Inferior parietal cortex (tissue), 1 donor: ENCODE measurements around the gene TK1.
A peak's percentile ranks its signal among the peaks of the same experiment; 100 is the strongest.
"Not testable (repeated sequence)": the region's sequence is repeated elsewhere in the genome, so short reads cannot be mapped to it uniquely, and the experiment has no call there.

Source experiments
- DNase-seq: peaks from one replicate; pipeline ENCODE4 v3.0.0-alpha.2; 2016; ENCODE audit errors: extremely low spot score

The TK1 gene

GRCh38 chr17:78176548-78177025, 10.3 kb downstream of the TK1 start:
- DNase-seq: peak; percentile 61

- DNase-seq: no peak
Observed at GRCh38 chr17:78175643-78175981, 11.2 kb downstream of the TK1 start.

GRCh38 chr17:78174870-78175642, 11.8 kb downstream of the TK1 start:
- DNase-seq: no peak

- DNase-seq: peak; percentile 57
Observed at GRCh38 chr17:78174346-78174869, 12.4 kb downstream of the TK1 start.

DNA sequence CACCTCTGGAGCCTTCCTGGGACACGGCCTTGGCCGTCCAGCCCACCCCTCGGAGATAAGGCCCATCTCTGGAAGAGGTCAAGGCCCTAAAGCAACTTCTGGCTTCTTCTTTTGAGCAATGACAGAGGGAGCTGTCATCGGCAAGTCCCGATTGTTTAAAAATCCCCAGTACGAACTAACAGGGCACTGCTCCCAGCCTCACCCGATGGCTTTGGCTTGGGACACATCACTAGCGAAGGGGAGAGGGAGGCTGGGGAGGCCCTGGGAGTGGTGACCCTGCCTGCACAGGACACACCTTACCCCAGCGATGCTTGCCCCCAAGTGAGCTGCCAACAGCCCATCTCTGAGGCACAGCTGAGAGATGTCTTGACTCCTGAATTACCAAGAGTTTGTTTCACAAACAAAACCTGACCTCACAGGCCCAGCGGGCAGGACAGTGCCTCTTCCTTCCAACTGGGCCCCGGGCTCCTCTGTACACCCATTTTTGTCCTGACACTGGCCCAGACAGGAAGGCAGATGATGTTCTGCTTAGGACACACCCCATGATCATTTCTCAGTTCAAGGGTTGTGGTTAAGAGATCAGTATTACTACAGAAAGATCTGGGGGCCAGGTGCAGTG, 13.6 kb downstream of the TK1 start:
- no peak for DNase-seq

- no peak for DNase-seq
Observed at GRCh38 chr17:78172249-78173051, 14.4 kb downstream of the TK1 start.

DNA sequence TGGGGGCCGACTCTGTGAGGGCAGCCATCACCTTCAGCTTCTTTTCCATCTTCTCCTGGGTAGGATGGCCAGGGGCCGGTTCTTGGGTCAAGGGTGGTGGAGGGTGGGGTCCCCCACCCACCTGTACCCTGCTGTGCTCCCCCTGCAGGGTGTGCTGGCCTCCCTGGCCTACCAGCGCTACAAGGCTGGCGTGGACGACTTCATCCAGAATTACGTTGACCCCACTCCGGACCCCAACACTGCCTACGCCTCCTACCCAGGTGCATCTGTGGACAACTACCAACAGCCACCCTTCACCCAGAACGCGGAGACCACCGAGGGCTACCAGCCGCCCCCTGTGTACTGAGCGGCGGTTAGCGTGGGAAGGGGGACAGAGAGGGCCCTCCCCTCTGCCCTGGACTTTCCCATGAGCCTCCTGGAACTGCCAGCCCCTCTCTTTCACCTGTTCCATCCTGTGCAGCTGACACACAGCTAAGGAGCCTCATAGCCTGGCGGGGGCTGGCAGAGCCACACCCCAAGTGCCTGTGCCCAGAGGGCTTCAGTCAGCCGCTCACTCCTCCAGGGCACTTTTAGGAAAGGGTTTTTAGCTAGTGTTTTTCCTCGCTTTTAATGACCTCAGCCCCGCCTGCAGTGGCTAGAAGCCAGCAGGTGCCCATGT, 15.1 kb downstream of the TK1 start:
- not testable (repeated sequence) for DNase-seq

DNA sequence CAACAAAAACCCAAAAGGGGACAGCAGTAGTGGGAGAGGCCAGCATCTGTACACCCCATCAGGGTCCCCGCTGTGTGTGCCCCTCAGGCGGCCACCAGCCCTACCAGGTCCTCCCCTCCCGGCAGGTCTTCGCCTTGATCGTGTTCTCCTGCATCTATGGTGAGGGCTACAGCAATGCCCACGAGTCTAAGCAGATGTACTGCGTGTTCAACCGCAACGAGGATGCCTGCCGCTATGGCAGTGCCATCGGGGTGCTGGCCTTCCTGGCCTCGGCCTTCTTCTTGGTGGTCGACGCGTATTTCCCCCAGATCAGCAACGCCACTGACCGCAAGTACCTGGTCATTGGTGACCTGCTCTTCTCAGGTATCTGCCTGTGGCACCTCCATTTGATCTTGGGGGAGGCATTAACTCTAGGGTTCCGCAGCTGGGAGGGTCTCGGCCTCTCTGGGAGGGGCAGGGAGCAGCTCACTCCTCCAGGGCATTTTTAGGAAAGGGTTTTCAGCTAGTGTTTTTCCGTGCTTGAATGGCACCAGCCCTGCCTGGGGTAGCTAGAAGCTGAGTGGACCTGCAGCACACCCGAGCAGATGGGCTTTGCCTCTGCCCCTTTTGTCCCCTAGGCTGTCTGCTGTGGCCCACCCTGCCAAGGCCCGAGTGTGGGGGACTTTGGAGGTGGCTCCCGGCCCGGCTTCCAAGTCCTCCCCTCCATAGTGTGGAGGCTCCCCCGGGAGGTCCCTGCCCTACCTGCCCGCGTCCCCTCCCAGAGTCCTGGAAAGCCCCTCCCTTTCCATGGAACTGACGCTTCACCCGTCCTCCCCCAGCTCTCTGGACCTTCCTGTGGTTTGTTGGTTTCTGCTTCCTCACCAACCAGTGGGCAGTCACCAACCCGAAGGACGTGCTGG, 15.9 kb downstream of the TK1 start:
- DNase-seq: no peak

- no peak for DNase-seq
Observed at GRCh38 chr17:78168903-78169793, 17.7 kb downstream of the TK1 start.

- DNase-seq: peak; percentile 77
Observed at GRCh38 chr17:78168242-78168902, 18.5 kb downstream of the TK1 start, which contains the start of gene SYNGR2. Gene SYNGR2 (plus strand): TSS chr17:78168581. CDS start chr17:78168617, 36 bp downstream.

DNA sequence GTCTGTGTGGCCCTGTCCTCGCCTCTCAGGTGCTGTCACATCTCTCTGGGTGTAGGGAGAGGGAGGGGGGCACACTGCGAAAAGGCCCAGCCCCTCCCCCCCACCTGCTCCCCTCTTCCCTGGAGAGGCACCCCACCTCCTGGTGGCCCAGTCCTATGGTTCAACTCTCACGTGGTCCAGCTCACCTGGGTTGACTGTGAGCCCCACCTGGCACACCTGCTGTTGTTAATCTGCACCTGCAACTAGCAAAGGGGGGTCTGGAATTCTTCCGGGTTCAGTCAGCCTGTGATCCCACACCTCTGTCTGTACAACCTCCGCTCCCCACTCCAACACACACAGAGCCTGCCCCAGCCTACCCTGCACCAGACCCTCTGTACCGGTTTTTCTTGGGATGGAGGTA, 20.4 kb downstream of the TK1 start:
- no peak for DNase-seq

DNA sequence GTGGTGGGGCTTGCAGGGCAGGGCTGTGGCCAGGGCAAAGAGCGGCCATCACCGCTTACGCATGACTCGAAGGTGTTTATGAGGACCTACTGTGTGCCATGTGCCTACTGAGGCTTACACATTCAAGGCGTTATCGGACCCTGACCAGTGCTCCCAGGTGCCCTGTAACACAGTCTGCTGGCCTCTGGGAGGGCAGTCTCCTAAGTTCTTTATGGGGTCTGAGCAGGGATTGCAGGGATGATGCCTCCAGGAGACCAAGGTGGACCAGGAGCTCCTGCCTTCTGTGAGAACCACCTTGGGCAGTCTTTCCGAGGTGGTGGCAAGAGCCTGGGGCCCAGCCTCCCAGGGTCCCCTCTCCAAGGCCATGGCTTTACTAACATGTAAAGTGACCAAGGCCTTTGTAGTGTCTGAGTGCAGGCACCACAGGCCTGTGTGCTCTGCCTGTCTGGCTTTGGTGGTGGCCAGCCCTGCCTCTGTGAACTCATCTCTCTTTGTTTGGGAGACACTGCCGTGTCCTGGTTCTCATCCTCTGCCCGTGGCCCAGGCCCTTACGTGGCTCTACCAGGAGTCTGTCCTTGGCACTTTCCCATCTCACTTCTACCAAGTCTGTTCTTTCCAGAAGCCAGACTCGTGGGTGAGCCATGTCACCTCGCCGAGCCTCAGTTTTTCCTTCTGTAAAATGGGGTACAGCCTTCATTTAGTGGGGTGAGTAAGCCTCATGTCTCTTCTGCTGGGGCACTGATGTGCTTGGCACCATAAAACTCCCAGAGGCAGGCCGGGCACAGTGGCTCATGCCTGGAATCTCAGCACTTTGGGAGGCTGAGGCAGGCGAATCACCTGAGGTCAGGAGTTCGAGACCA, 21.9 kb downstream of the TK1 start:
- no peak for DNase-seq

GRCh38 chr17:78163881-78164747, 22.7 kb downstream of the TK1 start:
- no peak for DNase-seq

DNA sequence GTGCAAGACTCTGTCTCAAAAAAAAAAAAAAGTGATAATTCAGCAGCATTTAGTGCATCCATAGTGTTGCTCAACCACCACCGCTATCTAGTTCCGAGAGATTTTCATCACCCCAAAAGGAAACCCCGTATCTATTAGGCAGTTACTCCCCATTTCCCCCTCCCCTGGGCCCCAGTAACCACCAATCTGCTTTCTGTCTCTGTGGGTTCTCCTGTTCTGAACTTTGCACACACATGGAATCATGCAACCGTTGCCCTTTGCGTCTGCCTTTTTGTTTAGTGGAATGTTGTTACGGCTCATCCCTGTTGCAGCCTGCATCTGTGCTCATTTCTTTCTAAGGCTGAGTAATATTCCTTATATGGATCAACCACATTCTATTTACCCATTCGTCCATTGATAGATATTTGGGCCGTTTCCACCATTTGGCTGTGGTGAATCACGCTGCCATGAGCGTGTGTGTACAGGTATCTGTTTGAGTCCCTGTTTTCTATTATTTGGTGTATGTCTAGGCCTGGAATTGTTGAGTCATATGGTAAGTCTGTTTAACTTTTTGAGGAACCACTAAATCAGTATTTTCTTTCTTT, 27.2 kb downstream of the TK1 start:
- no peak for DNase-seq

GRCh38 chr17:78154903-78155811, 31.7 kb downstream of the TK1 start:
- DNase-seq: no peak
